ENCODE measurements around the gene COMT.

The COMT gene

DNA sequence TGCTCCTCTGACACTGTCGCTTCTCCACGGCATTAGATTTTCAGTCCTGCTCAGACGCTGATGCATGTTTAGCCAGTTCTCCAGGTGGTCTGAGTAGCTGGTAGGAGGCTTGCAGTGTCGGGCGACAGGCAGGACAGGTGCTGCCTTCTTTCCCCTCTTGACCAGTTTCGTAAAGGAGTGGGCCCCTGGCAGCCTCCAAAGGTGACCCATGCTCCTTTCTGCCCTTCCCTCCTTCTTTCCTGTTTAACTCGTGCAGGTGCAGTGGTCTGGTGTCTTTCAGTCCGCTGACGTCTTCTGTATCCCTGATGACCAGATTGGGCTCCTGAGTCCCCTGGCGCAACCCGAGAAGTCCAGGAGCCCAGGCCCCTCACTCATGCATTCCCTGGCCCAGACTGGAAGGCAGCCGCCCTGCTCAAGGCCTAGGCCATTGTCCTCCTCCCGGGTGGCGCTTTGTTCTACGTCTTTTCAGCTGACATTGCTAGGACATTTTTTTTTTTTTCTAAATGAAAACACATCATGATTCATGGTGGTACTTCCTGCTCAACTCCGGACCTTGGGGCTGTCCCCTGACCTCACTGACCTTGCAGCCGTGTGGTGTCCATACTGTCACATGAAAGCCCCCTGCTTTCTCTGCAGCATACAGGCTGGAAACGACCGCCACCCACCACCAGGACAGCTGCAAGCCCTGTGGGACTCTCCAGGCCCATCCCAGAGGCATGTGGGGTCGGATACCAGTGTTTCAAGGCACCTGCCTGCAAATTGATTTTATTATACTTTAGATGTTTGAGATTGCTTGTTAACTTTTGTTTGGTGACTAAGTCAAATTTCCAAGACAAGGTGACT, 25.6 kb downstream of the COMT start:
- no peak for TF ChIP-seq NFRKB (IDR thresholded peaks at IDR 0.05)
- TF ChIP-seq, protein P1, sequence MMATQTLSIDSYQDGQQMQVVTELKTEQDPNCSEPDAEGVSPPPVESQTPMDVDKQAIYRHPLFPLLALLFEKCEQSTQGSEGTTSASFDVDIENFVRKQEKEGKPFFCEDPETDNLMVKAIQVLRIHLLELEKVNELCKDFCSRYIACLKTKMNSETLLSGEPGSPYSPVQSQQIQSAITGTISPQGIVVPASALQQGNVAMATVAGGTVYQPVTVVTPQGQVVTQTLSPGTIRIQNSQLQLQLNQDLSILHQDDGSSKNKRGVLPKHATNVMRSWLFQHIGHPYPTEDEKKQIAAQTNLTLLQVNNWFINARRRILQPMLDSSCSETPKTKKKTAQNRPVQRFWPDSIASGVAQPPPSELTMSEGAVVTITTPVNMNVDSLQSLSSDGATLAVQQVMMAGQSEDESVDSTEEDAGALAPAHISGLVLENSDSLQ (IDR thresholded peaks at IDR 0.05), result no peak
- no peak for TF ChIP-seq HDGF (IDR thresholded peaks at IDR 0.05; ENCODE audit: borderline replicate concordance)
- no peak for TF ChIP-seq FOXM1 (IDR thresholded peaks at IDR 0.05; ENCODE audit: borderline replicate concordance)
- TF ChIP-seq BHLHE40 (IDR thresholded peaks at IDR 0.05; ENCODE audit: borderline replicate concordance), result no peak
- no peak for TF ChIP-seq L3MBTL2 (conservative IDR thresholded peaks at IDR 0.05)
- TF ChIP-seq ARNT (IDR thresholded peaks at IDR 0.05), result no peak
- TF ChIP-seq SP1 (IDR thresholded peaks at IDR 0.05), result no peak
- TF ChIP-seq ZNF384 (IDR thresholded peaks at IDR 0.05), result no peak
- no peak for TF ChIP-seq LEF1 (IDR thresholded peaks at IDR 0.05; ENCODE audit: borderline replicate concordance)
- TF ChIP-seq FOXA1 (IDR thresholded peaks at IDR 0.05), result no peak
- no peak for TF ChIP-seq CTBP1 (IDR thresholded peaks at IDR 0.05; ENCODE audit: borderline replicate concordance)
- TF ChIP-seq ELF4 (IDR thresholded peaks at IDR 0.05), result no peak
- no peak for TF ChIP-seq SUZ12 (IDR thresholded peaks at IDR 0.05)
- no peak for TF ChIP-seq FOXK2 (IDR thresholded peaks at IDR 0.05)
- no peak for TF ChIP-seq TARDBP (IDR thresholded peaks at IDR 0.05)
- ChIA-PET CTCF (interaction anchor here (0.7 to 2.4 kb wide), 4 partner anchors 10 to 162 kb away, joined by 4 to 10 read pairs (median 4); no protein-coding TSS in a partner anchor), POLR2A (interaction anchor here (1.0 kb wide), 1 partner anchor 113 kb away, joined by 3 read pairs; the partner anchor contains the start of gene DGCR8)
- no peak for DNase-seq (ENCODE audit: extremely low spot score)

DNA sequence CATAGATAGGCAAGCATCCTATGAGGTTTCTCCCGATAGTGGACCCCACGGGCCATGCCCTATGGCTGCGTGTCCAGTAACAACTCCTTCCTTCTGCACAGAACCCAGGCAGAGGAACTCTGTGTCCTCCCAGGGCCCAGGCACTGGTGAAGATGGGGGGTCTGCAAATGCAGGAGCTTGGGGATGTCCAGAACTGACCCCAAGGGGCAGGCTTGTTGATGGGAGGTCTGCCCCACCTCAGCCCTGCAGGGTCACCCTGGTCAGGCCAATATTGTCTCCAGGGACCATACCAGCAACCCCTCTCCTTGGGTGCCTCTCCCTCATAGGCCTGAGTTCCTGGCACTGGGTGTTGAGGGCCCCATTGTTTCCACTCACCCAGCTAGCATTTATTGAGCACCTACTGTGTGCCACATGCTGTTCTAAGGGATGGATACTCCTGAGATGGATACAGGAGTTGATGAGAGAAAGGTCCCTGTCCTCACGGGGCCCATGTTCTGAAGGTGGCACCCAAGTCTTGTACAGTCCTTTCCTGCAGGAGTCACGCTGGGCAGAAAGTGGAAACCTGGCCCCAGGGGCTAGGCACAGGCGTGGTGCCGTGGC, 26.4 kb downstream of the COMT start:
- no peak for DNase-seq (ENCODE audit: extremely low spot score)
- TF ChIP-seq FOXK2 (IDR thresholded peaks at IDR 0.05) (no peak), ELF4 (IDR thresholded peaks at IDR 0.05) (no peak), CTBP1 (IDR thresholded peaks at IDR 0.05; ENCODE audit: borderline replicate concordance) (no peak), FOXM1 (IDR thresholded peaks at IDR 0.05; ENCODE audit: borderline replicate concordance) (no peak), HDGF (IDR thresholded peaks at IDR 0.05; ENCODE audit: borderline replicate concordance) (no peak), ZNF384 (IDR thresholded peaks at IDR 0.05) (no peak), LEF1 (IDR thresholded peaks at IDR 0.05; ENCODE audit: borderline replicate concordance) (no peak), BHLHE40 (IDR thresholded peaks at IDR 0.05; ENCODE audit: borderline replicate concordance) (no peak), SUZ12 (IDR thresholded peaks at IDR 0.05) (no peak), L3MBTL2 (conservative IDR thresholded peaks at IDR 0.05) (no peak), TARDBP (IDR thresholded peaks at IDR 0.05) (no peak), ARNT (IDR thresholded peaks at IDR 0.05) (no peak), NFRKB (IDR thresholded peaks at IDR 0.05) (no peak)
- TF ChIP-seq, protein P1 (IDR thresholded peaks at IDR 0.05), result no peak
- CTCF ChIA-PET, result interaction anchor here (1.2 kb wide), 1 partner anchor 162 kb away, joined by 3 read pairs; no protein-coding TSS in a partner anchor
- POLR2A ChIA-PET, result interaction anchor here (1.3 kb wide), 1 partner anchor 9 kb away, joined by 3 read pairs; no protein-coding TSS in a partner anchor

DNA sequence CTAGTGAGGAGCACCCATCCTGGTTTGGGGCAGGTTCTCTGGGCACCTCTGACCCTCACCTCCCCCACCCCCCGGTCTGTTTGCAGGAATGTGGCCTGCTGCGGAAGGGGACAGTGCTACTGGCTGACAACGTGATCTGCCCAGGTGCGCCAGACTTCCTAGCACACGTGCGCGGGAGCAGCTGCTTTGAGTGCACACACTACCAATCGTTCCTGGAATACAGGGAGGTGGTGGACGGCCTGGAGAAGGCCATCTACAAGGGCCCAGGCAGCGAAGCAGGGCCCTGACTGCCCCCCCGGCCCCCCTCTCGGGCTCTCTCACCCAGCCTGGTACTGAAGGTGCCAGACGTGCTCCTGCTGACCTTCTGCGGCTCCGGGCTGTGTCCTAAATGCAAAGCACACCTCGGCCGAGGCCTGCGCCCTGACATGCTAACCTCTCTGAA, 26.9 kb downstream of the COMT start:
- ChIA-PET POLR2A (interaction anchor here (1.3 kb wide), 1 partner anchor 10 kb away, joined by 3 read pairs; no protein-coding TSS in a partner anchor), CTCF (interaction anchor here (0.7 to 1.2 kb wide), 3 partner anchors 45 to 161 kb away, joined by 3 to 4 read pairs (median 3); no protein-coding TSS in a partner anchor)
- TF ChIP-seq FOXA1 (IDR thresholded peaks at IDR 0.05) (no peak), FOXM1 (IDR thresholded peaks at IDR 0.05; ENCODE audit: borderline replicate concordance) (no peak), HDGF (IDR thresholded peaks at IDR 0.05; ENCODE audit: borderline replicate concordance) (no peak), BHLHE40 (IDR thresholded peaks at IDR 0.05; ENCODE audit: borderline replicate concordance) (no peak), SP1 (IDR thresholded peaks at IDR 0.05) (no peak), NFRKB (IDR thresholded peaks at IDR 0.05) (no peak), SUZ12 (IDR thresholded peaks at IDR 0.05) (no peak), FOXK2 (IDR thresholded peaks at IDR 0.05) (no peak), ZNF384 (IDR thresholded peaks at IDR 0.05) (no peak), L3MBTL2 (conservative IDR thresholded peaks at IDR 0.05) (no peak), CTBP1 (IDR thresholded peaks at IDR 0.05; ENCODE audit: borderline replicate concordance) (no peak), LEF1 (IDR thresholded peaks at IDR 0.05; ENCODE audit: borderline replicate concordance) (no peak), ARNT (IDR thresholded peaks at IDR 0.05) (no peak), ELF4 (IDR thresholded peaks at IDR 0.05) (no peak), TARDBP (IDR thresholded peaks at IDR 0.05) (no peak)
- TF ChIP-seq, protein P1 (IDR thresholded peaks at IDR 0.05), result no peak
- no peak for DNase-seq (ENCODE audit: extremely low spot score)

DNA sequence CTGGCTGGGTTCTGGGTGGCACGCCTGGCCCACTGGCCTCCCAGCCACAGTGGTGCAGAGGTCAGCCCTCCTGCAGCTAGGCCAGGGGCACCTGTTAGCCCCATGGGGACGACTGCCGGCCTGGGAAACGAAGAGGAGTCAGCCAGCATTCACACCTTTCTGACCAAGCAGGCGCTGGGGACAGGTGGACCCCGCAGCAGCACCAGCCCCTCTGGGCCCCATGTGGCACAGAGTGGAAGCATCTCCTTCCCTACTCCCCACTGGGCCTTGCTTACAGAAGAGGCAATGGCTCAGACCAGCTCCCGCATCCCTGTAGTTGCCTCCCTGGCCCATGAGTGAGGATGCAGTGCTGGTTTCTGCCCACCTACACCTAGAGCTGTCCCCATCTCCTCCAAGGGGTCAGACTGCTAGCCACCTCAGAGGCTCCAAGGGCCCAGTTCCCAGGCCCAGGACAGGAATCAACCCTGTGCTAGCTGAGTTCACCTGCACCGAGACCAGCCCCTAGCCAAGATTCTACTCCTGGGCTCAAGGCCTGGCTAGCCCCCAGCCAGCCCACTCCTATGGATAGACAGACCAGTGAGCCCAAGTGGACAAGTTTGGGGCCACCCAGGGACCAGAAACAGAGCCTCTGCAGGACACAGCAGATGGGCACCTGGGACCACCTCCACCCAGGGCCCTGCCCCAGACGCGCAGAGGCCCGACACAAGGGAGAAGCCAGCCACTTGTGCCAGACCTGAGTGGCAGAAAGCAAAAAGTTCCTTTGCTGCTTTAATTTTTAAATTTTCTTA, 27.8 kb downstream of the COMT start:
- POLR2A ChIA-PET, result interaction anchor here (1.3 to 3.6 kb wide), 2 partner anchors 11 to 45 kb away, joined by 3 to 18 read pairs; no protein-coding TSS in a partner anchor
- CTCF ChIA-PET, result interaction anchor here (0.6 to 2.7 kb wide), 9 partner anchors 16 to 239 kb away, joined by 3 to 35 read pairs (median 4); no protein-coding TSS in a partner anchor
- no peak for DNase-seq (ENCODE audit: extremely low spot score)
- TF ChIP-seq, protein P1 (IDR thresholded peaks at IDR 0.05), result no peak
- no peak for TF ChIP-seq NFRKB (IDR thresholded peaks at IDR 0.05)

Data from HEK293T (cell line).